K562 (cell line): Measurements from ENCODE around the gene C11orf54. TPM values are rescaled to one million over a fixed set of nuclear protein-coding genes. Genes with fewer than 3 reads are reported as not detected.

Experiments used
- BRCA1 ChIP-seq, 2 experiments: fragments of 450-650 bp in 1 of 2; sonication (generic) in 1 of 2; formaldehyde crosslinking in 1 of 2; IDR thresholded peaks; 2 replicates each; pipeline versions ENCODE4 v1.5.0 to v1.6.1; 2017 to 2020; ENCODE audit warnings: mild to moderate bottlenecking in 1 of 2, missing genetic modification reagents in 1 of 2
- CBFA2T2 ChIP-seq: fragments of 450-650 bp; conservative IDR thresholded peaks from 2 replicates; pipeline ENCODE4 v1.6.1; 2017; ENCODE audit warnings: mild to moderate bottlenecking
- DACH1 ChIP-seq: fragments of 450-650 bp; IDR thresholded peaks from 2 replicates; pipeline ENCODE4 v1.6.1; 2018; ENCODE audit not compliant: partially characterized antibody
- DNMT1 ChIP-seq: fragments of 450-650 bp; IDR thresholded peaks from 2 replicates; pipeline ENCODE4 v1.6.1; 2016; ENCODE audit warnings: antibody characterized with exemption, mild to moderate bottlenecking
- ELF4 ChIP-seq: fragments of 450-650 bp; formaldehyde crosslinking; IDR thresholded peaks from 2 replicates; pipeline ENCODE4 v1.4.0; 2022; ENCODE audit warnings: missing genetic modification characterization
- FOXA3 ChIP-seq, 2 experiments: fragments of 450-650 bp in 1 of 2; sonication (generic) in 1 of 2; formaldehyde crosslinking; IDR thresholded peaks in 1 of 2; conservative IDR thresholded peaks in 1 of 2; 2 replicates each; pipeline versions ENCODE4 v1.4.0 to v1.8.0; 2020 to 2022; ENCODE audit warnings: mild to moderate bottlenecking in 2 of 2, missing genetic modification reagents in 1 of 2
- HDAC8 ChIP-seq: fragments of 450-650 bp; IDR thresholded peaks from 2 replicates; pipeline ENCODE4 v1.6.1; 2016; ENCODE audit warnings: mild to moderate bottlenecking, missing genetic modification characterization, moderate library complexity, missing compliant biosample characterization
- MYC ChIP-seq, 2 experiments: fragments of 250-450 bp in 1 of 2; sonication (Bioruptor Pico) in 1 of 2; IDR thresholded peaks; 2 replicates each; pipeline versions ENCODE4 v1.5.1 to v1.6.1; 2012 to 2021; ENCODE audit warnings: low read depth in 2 of 2, borderline replicate concordance in 1 of 2, improper control_type of control experiment in 1 of 2, low read length in 1 of 2, mild to moderate bottlenecking in 1 of 2, moderate library complexity in 1 of 2
- NBN ChIP-seq: fragments of 450-650 bp; IDR thresholded peaks from 2 replicates; pipeline ENCODE4 v1.6.1; 2016; ENCODE audit warnings: low read depth, mild to moderate bottlenecking
- NEUROD1 ChIP-seq: fragments of 150-350 bp; IDR thresholded peaks from 2 replicates; pipeline ENCODE4 v1.6.1; 2014; ENCODE audit warnings: borderline replicate concordance, low read length, low read depth; ENCODE audit not compliant: partially characterized antibody
- OTX1 ChIP-seq: fragments of 450-650 bp; formaldehyde crosslinking; IDR thresholded peaks from 2 replicates; pipeline ENCODE4 v1.4.0; 2022; ENCODE audit warnings: mild to moderate bottlenecking
- POLR2A ChIP-seq: fragments of 450-650 bp; conservative IDR thresholded peaks from 2 replicates; pipeline ENCODE4 v1.6.1; 2016
- SMAD2 ChIP-seq: fragments of 150-350 bp; IDR thresholded peaks from 2 replicates; pipeline ENCODE4 v1.6.1; 2014; ENCODE audit warnings: low read depth, mild to moderate bottlenecking, low read length
- SP2 ChIP-seq: IDR thresholded peaks from 2 replicates; pipeline ENCODE4 v1.6.1; 2011; ENCODE audit warnings: mild to moderate bottlenecking, low read depth, low read length, moderate library complexity; ENCODE audit not compliant: poor library complexity, severe bottlenecking; ENCODE audit errors: extremely low read depth
- ZBTB17 ChIP-seq: fragments of 450-650 bp; formaldehyde crosslinking; IDR thresholded peaks from 2 replicates; pipeline ENCODE4 v1.4.0; 2020; ENCODE audit warnings: mild to moderate bottlenecking
- ZNF431 ChIP-seq: sonication (generic); formaldehyde crosslinking; IDR thresholded peaks from 2 replicates; pipeline ENCODE4 v1.8.0; 2022; ENCODE audit warnings: mild to moderate bottlenecking, missing genetic modification reagents
- polyA plus RNA-seq, 8 experiments: library from polyadenylated mRNA; depleted of rRNA in 4 of 8; stranded (reverse) in 5 of 8; unstranded in 3 of 8; fragments of >200 nt; fragmentation: Nextera tagmentation in 2 of 8; fragmentation: Illumina TruSeq in 1 of 8; extraction: Ambion mirVana in 2 of 8; extraction: Trizol in 1 of 8; gene quantifications; 2 replicates each; pipeline versions ENCODE4 v1.2.1 to v1.2.3, GENCODE V29; 2011 to 2014; ENCODE audit warnings: inconsistent platforms in 1 of 8, missing spikeins in 1 of 8
- total RNA-seq, 7 experiments: library from RNA; depleted of rRNA in 6 of 7; stranded (reverse); fragments of >200 nt in 6 of 7; fragmentation: Illumina TruSeq in 2 of 7; extraction: Trizol in 2 of 7; gene quantifications; 2 replicates each; pipeline versions ENCODE4 v1.2.1 to v1.2.3, GENCODE V29; 2011 to 2021; ENCODE audit warnings: low replicate concordance in 1 of 7
- TF ChIP-seq, protein P1 (sequence below): fragments of 250-450 bp; sonication (Bioruptor Pico); IDR thresholded peaks from 2 replicates; pipeline ENCODE4 v1.5.0; 2021
- TF ChIP-seq, protein P2 (sequence below): fragments of 450-650 bp; IDR thresholded peaks from 2 replicates; pipeline ENCODE4 v1.6.1; 2016; ENCODE audit warnings: missing biosample characterization, missing genetic modification characterization
- TF ChIP-seq, protein P3 (sequence below): fragments of 450-650 bp; IDR thresholded peaks from 2 replicates; pipeline ENCODE4 v1.6.1; 2014; ENCODE audit warnings: low read depth, mild to moderate bottlenecking, moderate library complexity, borderline replicate concordance
- TF ChIP-seq, protein P4 (sequence below): fragments of 450-650 bp; IDR thresholded peaks from 2 replicates; pipeline ENCODE4 v1.6.1; 2017; ENCODE audit warnings: mild to moderate bottlenecking, moderate library complexity
- TF ChIP-seq, protein P5 (sequence below): fragments of 250-450 bp; sonication (Bioruptor Pico); IDR thresholded peaks from 2 replicates; pipeline ENCODE4 v1.8.0; 2022; ENCODE audit warnings: inconsistent platforms

Gene C11orf54
- total and polyA plus RNA-seq, 9 of the 15 experiments (the other 6 are each of a cell fraction or from before 2014, with no cell fraction given), result 13.4 to 33.0 (median 23.1) TPM

DNA sequence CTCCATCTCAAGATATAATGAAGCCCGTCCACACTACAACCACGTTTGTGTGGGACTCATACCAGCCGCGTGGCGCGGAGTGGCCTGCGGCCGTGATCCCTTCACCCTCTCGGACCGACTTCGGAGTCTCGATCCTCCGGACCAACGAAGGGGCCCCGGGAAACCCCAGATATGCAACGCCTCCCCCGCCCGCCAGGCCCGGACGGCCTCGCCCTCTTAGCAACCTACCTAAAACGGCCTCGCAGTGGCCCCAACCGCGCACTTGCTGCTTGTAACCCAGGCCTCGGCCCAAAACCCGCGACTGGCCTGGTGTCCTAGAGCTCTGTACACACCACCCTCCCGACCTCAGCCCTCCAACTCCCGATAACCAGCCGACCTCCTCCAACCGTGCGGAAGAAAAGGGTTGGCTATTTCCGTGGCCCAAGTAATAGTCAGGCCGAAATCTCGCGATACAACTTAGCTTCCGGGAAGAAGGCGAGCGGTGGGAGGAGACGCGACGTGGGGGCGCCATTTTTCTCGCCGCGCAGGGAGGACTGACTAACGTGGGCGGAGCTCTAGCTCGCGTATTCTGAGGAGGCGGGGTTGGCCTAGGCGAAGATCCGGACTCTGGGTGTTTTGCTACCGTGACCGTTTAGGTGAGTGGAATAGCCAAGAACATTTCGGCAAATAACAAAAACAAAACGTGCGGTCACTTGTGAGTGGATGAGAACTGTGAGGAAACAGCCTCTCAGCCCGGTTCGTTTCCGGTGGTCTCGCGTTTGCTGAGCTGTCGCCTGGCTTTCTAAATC, at the start of gene C11orf54, which contains the start of gene TAF1D (continued):
- TF ChIP-seq, protein P1, sequence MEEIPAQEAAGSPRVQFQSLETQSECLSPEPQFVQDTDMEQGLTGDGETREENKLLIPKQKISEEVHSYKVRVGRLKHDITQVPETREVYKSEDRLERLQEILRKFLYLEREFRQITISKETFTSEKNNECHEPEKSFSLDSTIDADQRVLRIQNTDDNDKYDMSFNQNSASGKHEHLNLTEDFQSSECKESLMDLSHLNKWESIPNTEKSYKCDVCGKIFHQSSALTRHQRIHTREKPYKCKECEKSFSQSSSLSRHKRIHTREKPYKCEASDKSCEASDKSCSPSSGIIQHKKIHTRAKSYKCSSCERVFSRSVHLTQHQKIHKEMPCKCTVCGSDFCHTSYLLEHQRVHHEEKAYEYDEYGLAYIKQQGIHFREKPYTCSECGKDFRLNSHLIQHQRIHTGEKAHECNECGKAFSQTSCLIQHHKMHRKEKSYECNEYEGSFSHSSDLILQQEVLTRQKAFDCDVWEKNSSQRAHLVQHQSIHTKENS (CRISPR knock-in tag), result no peak
- TF ChIP-seq, protein P2, sequence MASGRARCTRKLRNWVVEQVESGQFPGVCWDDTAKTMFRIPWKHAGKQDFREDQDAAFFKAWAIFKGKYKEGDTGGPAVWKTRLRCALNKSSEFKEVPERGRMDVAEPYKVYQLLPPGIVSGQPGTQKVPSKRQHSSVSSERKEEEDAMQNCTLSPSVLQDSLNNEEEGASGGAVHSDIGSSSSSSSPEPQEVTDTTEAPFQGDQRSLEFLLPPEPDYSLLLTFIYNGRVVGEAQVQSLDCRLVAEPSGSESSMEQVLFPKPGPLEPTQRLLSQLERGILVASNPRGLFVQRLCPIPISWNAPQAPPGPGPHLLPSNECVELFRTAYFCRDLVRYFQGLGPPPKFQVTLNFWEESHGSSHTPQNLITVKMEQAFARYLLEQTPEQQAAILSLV (tag), result no peak
- TF ChIP-seq ZNF431 (CRISPR knock-in tag) (no peak), SP2 (no peak), NBN (peak; percentile 82; the same call in 1 of the 2 replicates), HDAC8 (tag) (no peak), BRCA1 (IDR thresholded peaks at IDR 0.05) (no peak), BRCA1 (CRISPR knock-in tag; IDR thresholded peaks at IDR 0.05) (no peak), POLR2A (peak; percentile 99), SMAD2 (no peak), MYC (IDR thresholded peaks at IDR 0.05; ENCODE audit: low read depth, low read length) (peak; percentile 60), MYC (CRISPR knock-in tag; IDR thresholded peaks at IDR 0.05; ENCODE audit: borderline replicate concordance, low read depth) (peak; percentile 90), OTX1 (CRISPR knock-in tag) (0 out of 2 replicates have a peak, but pooled peaks have one; percentile 14), ZBTB17 (CRISPR knock-in tag) (peak; percentile 57; the same call in 1 of the 2 replicates), DACH1 (no peak), ELF4 (CRISPR knock-in tag) (no peak; the same call in 1 of the 2 replicates), NEUROD1 (peak; percentile 42), CBFA2T2 (no peak), FOXA3 (CRISPR knock-in tag; conservative IDR thresholded peaks at IDR 0.05 in 1 of 2, IDR thresholded peaks at IDR 0.05 in 1 of 2) (no peak), DNMT1 (no peak)
- TF ChIP-seq, protein P3, sequence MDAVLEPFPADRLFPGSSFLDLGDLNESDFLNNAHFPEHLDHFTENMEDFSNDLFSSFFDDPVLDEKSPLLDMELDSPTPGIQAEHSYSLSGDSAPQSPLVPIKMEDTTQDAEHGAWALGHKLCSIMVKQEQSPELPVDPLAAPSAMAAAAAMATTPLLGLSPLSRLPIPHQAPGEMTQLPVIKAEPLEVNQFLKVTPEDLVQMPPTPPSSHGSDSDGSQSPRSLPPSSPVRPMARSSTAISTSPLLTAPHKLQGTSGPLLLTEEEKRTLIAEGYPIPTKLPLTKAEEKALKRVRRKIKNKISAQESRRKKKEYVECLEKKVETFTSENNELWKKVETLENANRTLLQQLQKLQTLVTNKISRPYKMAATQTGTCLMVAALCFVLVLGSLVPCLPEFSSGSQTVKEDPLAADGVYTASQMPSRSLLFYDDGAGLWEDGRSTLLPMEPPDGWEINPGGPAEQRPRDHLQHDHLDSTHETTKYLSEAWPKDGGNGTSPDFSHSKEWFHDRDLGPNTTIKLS, result peak; percentile 94
- TF ChIP-seq, protein P4, sequence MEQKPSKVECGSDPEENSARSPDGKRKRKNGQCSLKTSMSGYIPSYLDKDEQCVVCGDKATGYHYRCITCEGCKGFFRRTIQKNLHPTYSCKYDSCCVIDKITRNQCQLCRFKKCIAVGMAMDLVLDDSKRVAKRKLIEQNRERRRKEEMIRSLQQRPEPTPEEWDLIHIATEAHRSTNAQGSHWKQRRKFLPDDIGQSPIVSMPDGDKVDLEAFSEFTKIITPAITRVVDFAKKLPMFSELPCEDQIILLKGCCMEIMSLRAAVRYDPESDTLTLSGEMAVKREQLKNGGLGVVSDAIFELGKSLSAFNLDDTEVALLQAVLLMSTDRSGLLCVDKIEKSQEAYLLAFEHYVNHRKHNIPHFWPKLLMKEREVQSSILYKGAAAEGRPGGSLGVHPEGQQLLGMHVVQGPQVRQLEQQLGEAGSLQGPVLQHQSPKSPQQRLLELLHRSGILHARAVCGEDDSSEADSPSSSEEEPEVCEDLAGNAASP, result no peak
- TF ChIP-seq, protein P5, sequence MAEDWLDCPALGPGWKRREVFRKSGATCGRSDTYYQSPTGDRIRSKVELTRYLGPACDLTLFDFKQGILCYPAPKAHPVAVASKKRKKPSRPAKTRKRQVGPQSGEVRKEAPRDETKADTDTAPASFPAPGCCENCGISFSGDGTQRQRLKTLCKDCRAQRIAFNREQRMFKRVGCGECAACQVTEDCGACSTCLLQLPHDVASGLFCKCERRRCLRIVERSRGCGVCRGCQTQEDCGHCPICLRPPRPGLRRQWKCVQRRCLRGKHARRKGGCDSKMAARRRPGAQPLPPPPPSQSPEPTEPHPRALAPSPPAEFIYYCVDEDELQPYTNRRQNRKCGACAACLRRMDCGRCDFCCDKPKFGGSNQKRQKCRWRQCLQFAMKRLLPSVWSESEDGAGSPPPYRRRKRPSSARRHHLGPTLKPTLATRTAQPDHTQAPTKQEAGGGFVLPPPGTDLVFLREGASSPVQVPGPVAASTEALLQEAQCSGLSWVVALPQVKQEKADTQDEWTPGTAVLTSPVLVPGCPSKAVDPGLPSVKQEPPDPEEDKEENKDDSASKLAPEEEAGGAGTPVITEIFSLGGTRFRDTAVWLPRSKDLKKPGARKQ, result no peak
